NB4 (cell line): ENCODE measurements around the gene SLC8A2.

Experiments
- MYC ChIP-seq: IDR thresholded peaks from 2 replicates; pipeline ENCODE4 v1.6.1; 2011; ENCODE audit warnings: low read depth, low read length
- POLR2A ChIP-seq: IDR thresholded peaks from 2 replicates; pipeline ENCODE4 v1.6.1; 2011; ENCODE audit warnings: mild to moderate bottlenecking; ENCODE audit not compliant: insufficient read length; ENCODE audit errors: extremely low read depth
- TF ChIP-seq, protein P1 (sequence below): IDR thresholded peaks from one replicate; pipeline ENCODE4 v1.5.1; 2012; ENCODE audit warnings: low read depth, low read length
- TF ChIP-seq, protein P2 (sequence below): IDR thresholded peaks from 2 replicates; pipeline ENCODE4 v1.6.1; 2011; ENCODE audit warnings: low read depth, low read length

DNA sequence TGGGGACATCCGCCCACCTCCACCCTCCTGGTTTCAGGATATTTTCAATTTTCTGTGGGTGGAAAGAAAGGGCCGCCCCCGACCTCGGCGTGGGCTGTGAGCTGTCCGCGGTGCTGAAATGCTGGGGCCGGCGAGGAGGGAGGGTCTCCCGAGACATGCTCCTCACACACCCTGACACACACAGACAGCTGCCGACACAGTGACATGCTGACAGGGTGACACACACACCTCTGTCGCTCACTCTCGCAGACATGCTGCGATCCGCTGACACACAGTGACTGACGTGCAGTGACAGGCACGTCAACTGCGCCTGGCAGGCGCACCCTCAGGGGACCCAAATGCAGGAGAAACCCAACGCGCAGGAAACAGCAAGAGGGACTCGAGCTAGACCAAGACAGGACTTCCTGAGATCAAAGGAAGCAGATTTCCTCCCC, 27.3 kb downstream of the SLC8A2 start:
- TF ChIP-seq, protein P1, sequence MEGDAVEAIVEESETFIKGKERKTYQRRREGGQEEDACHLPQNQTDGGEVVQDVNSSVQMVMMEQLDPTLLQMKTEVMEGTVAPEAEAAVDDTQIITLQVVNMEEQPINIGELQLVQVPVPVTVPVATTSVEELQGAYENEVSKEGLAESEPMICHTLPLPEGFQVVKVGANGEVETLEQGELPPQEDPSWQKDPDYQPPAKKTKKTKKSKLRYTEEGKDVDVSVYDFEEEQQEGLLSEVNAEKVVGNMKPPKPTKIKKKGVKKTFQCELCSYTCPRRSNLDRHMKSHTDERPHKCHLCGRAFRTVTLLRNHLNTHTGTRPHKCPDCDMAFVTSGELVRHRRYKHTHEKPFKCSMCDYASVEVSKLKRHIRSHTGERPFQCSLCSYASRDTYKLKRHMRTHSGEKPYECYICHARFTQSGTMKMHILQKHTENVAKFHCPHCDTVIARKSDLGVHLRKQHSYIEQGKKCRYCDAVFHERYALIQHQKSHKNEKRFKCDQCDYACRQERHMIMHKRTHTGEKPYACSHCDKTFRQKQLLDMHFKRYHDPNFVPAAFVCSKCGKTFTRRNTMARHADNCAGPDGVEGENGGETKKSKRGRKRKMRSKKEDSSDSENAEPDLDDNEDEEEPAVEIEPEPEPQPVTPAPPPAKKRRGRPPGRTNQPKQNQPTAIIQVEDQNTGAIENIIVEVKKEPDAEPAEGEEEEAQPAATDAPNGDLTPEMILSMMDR: no peak
- TF ChIP-seq POLR2A (no peak), MYC (0 out of 2 replicates have a peak, but pooled peaks have one; percentile 54)
- TF ChIP-seq, protein P2, sequence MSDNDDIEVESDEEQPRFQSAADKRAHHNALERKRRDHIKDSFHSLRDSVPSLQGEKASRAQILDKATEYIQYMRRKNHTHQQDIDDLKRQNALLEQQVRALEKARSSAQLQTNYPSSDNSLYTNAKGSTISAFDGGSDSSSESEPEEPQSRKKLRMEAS: peak; percentile 87
